ENCODE data around the gene FAM13A. TPM values are rescaled to one million over a fixed set of nuclear protein-coding genes. Genes with fewer than 3 reads are reported as not detected.

FAM13A gene
- total and polyA plus RNA-seq, 2 of the 8 experiments (the other 6 are each of a cell fraction or from before 2014, with no cell fraction given) = 7.1 to 16.5 TPM

- H3K4me3 ChIP-seq (ENCODE audit: extremely low read depth in 1 of 4, insufficient read depth in 2 of 4, low read depth in 3 of 4, low read length in 4 of 4) = no peak overlapping the region
- no peaks in the 10 kb centered on the region for H3K79me1 ChIP-seq (ENCODE audit: low read depth, low read length)
- H4K8ac ChIP-seq (ENCODE audit: extremely low read depth, insufficient read depth, low read length) = no peak overlapping the region
- no peak for DNase-seq (ENCODE audit: low read depth in 1 of 2, low spot score in 2 of 2)
- H3K9ac ChIP-seq (replicated peaks in 1 of 4; ENCODE audit: extremely low read depth in 1 of 4, low read depth in 3 of 4, low read length in 3 of 4) = no peak overlapping the region
- H3K23me2 ChIP-seq (ENCODE audit: low read depth, low read length) = no peaks in the 10 kb centered on the region
- no peaks in the 10 kb centered on the region for H3K27me3 ChIP-seq (replicated peaks in 1 of 4; ENCODE audit: control insufficient read depth in 3 of 4, extremely low read depth in 1 of 4, insufficient read depth in 3 of 4, low read length in 3 of 4)
- no peak overlapping the region for H2BK5ac ChIP-seq (ENCODE audit: low read depth, low read length)
- no peak overlapping the region for H2BK20ac ChIP-seq (ENCODE audit: low read length)
- H3K79me2 ChIP-seq (ENCODE audit: control insufficient read depth in 1 of 2, insufficient read depth in 2 of 2, low read length in 2 of 2) = no peaks in the 10 kb centered on the region
- H3K4ac ChIP-seq (replicated peaks; ENCODE audit: insufficient read length, low read depth, low read length) = no peak overlapping the region
- no peak overlapping the region for H3K56ac ChIP-seq (replicated peaks; ENCODE audit: insufficient read length, low read depth, low read length)
- CTCF ChIA-PET (ENCODE audit: partially characterized antibody) = no interaction called here
- no peak overlapping the region for H3K23ac ChIP-seq (ENCODE audit: insufficient read length)
- WGBS, 2 experiments (ENCODE audit: extremely low coverage in 1 of 2, insufficient coverage in 1 of 2, insufficient read length in 1 of 2, insufficient replicate concordance in 2 of 2, low coverage in 1 of 2, low lambda C conversion rate in 2 of 2, missing lambda C conversion rate in 1 of 2) = 76 to 100% methylated on average over 1 of the region's 1 CpG
- H4K20me1 ChIP-seq (replicated peaks in 1 of 2; ENCODE audit: control insufficient read depth in 1 of 2, insufficient read depth in 2 of 2, low read length in 2 of 2) = no peaks in the 10 kb centered on the region
- no peak overlapping the region for H3K18ac ChIP-seq (ENCODE audit: extremely low read depth, low read length)
- H3K4me2 ChIP-seq (ENCODE audit: insufficient read depth in 1 of 2, low read depth in 2 of 2, low read length in 2 of 2) = no peak overlapping the region
- no peak overlapping the region for H2BK120ac ChIP-seq (replicated peaks; ENCODE audit: low read depth, low read length)
- no peak overlapping the region for H2AFZ ChIP-seq (ENCODE audit: low read length)
- no peak for FAIRE-seq
- no peak overlapping the region for H2BK12ac ChIP-seq (ENCODE audit: low read depth, low read length)
- H3K14ac ChIP-seq (ENCODE audit: insufficient read length) = no peak overlapping the region
- H3K4me1 ChIP-seq (replicated peaks in 1 of 4; ENCODE audit: control insufficient read depth in 3 of 4, insufficient read depth in 4 of 4, low read length in 3 of 4) = no peaks in the 10 kb centered on the region
- POLR2A ChIA-PET (ENCODE audit: partially characterized antibody) = no interaction called here
- no peaks in the 10 kb centered on the region for H3K9me3 ChIP-seq (ENCODE audit: insufficient read depth in 2 of 2, low read depth in 1 of 2, low read length in 1 of 2)
- H2AK5ac ChIP-seq (ENCODE audit: low read depth, low read length) = no peak overlapping the region
- no peak overlapping the region for H4K5ac ChIP-seq (ENCODE audit: insufficient read length, low read depth, low read length)
- H4K91ac ChIP-seq (replicated peaks; ENCODE audit: insufficient read length, low read length) = no peak overlapping the region
- no peaks in the 10 kb centered on the region for H3K36me3 ChIP-seq (ENCODE audit: control insufficient read depth in 2 of 4, insufficient read depth in 4 of 4, low read length in 3 of 4)
- H2BK15ac ChIP-seq (ENCODE audit: low read length) = no peak overlapping the region
- H3K27ac ChIP-seq (ENCODE audit: low read depth, low read length) = no peak overlapping the region
- no peak for TF ChIP-seq JUND (IDR thresholded peaks at IDR 0.05; ENCODE audit: low read length)
- TF ChIP-seq RAD21 (IDR thresholded peaks at IDR 0.05 in 1 of 2, conservative IDR thresholded peaks at IDR 0.05 in 1 of 2; ENCODE audit: low read depth in 2 of 2, low read length in 2 of 2) = no peak
- TF ChIP-seq CTBP2 (IDR thresholded peaks at IDR 0.05; ENCODE audit: borderline replicate concordance, insufficient read depth, insufficient read length, low read length) = no peak
- no peak for TF ChIP-seq TCF12 (IDR thresholded peaks at IDR 0.05; ENCODE audit: low read depth, low read length)
- TF ChIP-seq KDM4A (IDR thresholded peaks at IDR 0.05; ENCODE audit: low read depth, low read length, severe bottlenecking) = no peak
- TF ChIP-seq NRF1 (IDR thresholded peaks at IDR 0.05; ENCODE audit: low read depth, low read length) = no peak
- TF ChIP-seq MAFK (IDR thresholded peaks at IDR 0.05; ENCODE audit: low read depth, low read length) = no peak
- no peak for TF ChIP-seq POLR2A (IDR thresholded peaks at IDR 0.05; ENCODE audit: control extremely low read depth in 1 of 2, low read depth in 2 of 2, low read length in 2 of 2)
- TF ChIP-seq SUZ12 (IDR thresholded peaks at IDR 0.05; ENCODE audit: low read length) = no peak
- no peak for TF ChIP-seq GTF2F1 (IDR thresholded peaks at IDR 0.05; ENCODE audit: borderline replicate concordance, low read depth, low read length)
- no peak for TF ChIP-seq SP1 (IDR thresholded peaks at IDR 0.05; ENCODE audit: low read depth, low read length)
- no peak for TF ChIP-seq E2F6 (IDR thresholded peaks at IDR 0.05)
- TF ChIP-seq RFX5 (IDR thresholded peaks at IDR 0.05; ENCODE audit: borderline replicate concordance, low read depth, low read length) = no peak
- TF ChIP-seq TBP (IDR thresholded peaks at IDR 0.05; ENCODE audit: low read depth, low read length) = no peak
Measured at GRCh38 chr4:88775026-88775425, 282.0 kb downstream of the FAM13A start.

Data from H1 (cell line).